GM12878 (cell line): ENCODE measurements around the gene CRX. TPM values are rescaled to one million over a fixed set of nuclear protein-coding genes. Genes with fewer than 3 reads are reported as not detected.
"Not testable (repeated sequence)": the region's sequence is repeated elsewhere in the genome, so short reads cannot be mapped to it uniquely, and the experiment has no call there.

Experiments used
- ATAC-seq: fragments of 200-7000 bp; cut with Tn5 transposase; 3 replicates; pipeline ENCODE4 v1.9.1; 2020; ENCODE audit warnings: mild to moderate bottlenecking, moderate library complexity
- BruUV-seq: library from RNA; stranded (reverse); fragments of 400-500 nt; replicated peaks from 2 replicates; lab custom pipeline; 2021; lab: Mats Ljungman, UMichigan
- CTCF ChIA-PET: fragments of 300-600 bp; sonication (Branson Sonifier 250); formaldehyde crosslinking; extraction: SDS; loops from one replicate; lab custom pipeline; 2021; ENCODE audit warnings: inconsistent platforms; lab: Yijun Ruan, JAX
- POLR2A ChIA-PET: fragments of 350-600 bp; formaldehyde crosslinking; extraction: SDS; loops from one replicate; lab custom pipeline; 2021; ENCODE audit warnings: inconsistent platforms; lab: Charles Lee
- RAD21 ChIA-PET: fragments of 300-600 bp; sonication (Branson Sonifier 250); formaldehyde crosslinking; loops from one replicate; lab custom pipeline; 2023; ENCODE audit warnings: antibody characterized with exemption; ENCODE audit not compliant: unreplicated experiment; lab: Charles Lee
- SMC1A ChIA-PET: fragments of 300-600 bp; sonication (Branson Sonifier 250); formaldehyde crosslinking; loops from one replicate; lab custom pipeline; 2023; ENCODE audit not compliant: unreplicated experiment, uncharacterized antibody; lab: Charles Lee
- DNase-seq: peaks from one replicate; pipeline ENCODE4 v3.0.0-alpha.2; 2011; ENCODE audit warnings: low read depth, low spot score
- FAIRE-seq: peaks from 3 replicates; lab custom pipeline; 2011; peaks lifted over from hg19 to GRCh38; lab: Jason Lieb, UNC
- H2AFZ ChIP-seq: 2 replicates; pipeline ENCODE4 v1.6.0; 2011; ENCODE audit warnings: low read depth, low read length, control low read depth; ENCODE audit not compliant: control insufficient read depth
- H3K27ac ChIP-seq: 2 replicates; pipeline ENCODE4 v1.5.1; 2011; ENCODE audit warnings: control low read depth; ENCODE audit not compliant: control insufficient read depth, insufficient read depth
- H3K27me3 ChIP-seq, 2 experiments: replicated peaks in 1 of 2; 2 replicates each; pipeline versions ENCODE4 v1.6.0 to v1.6.1; 2011; ENCODE audit warnings: low read length in 1 of 2; ENCODE audit not compliant: control insufficient read depth in 2 of 2, insufficient read depth in 2 of 2
- H3K36me3 ChIP-seq, 2 experiments: 2 replicates each; pipeline ENCODE4 v1.5.1; 2011; ENCODE audit warnings: low read length in 1 of 2; ENCODE audit not compliant: control insufficient read depth in 2 of 2, insufficient read depth in 2 of 2
- H3K4me1 ChIP-seq: 2 replicates; pipeline ENCODE4 v1.6.1; 2011; ENCODE audit warnings: mild to moderate bottlenecking, low read length, moderate library complexity, mixed read lengths; ENCODE audit not compliant: control insufficient read depth, insufficient read depth
- H3K4me2 ChIP-seq: 2 replicates; pipeline ENCODE4 v1.6.0; 2011; ENCODE audit warnings: control low read depth; ENCODE audit not compliant: control insufficient read depth, insufficient read depth
- H3K4me3 ChIP-seq: fragments of 200-600 bp; sonication (generic); 2 replicates; pipeline ENCODE4 v1.5.1; 2016
- H3K79me2 ChIP-seq: 2 replicates; pipeline ENCODE4 v1.6.0; 2011; ENCODE audit warnings: low read length; ENCODE audit not compliant: control insufficient read depth, insufficient read depth
- H3K9ac ChIP-seq: 2 replicates; pipeline ENCODE4 v1.8.0; 2011; ENCODE audit warnings: low read length, control low read depth, mixed read lengths; ENCODE audit not compliant: control insufficient read depth, insufficient read depth
- H3K9me3 ChIP-seq: replicated peaks from 3 replicates; pipeline ENCODE4 v1.5.1; 2011; ENCODE audit warnings: mild to moderate bottlenecking, low read length; ENCODE audit not compliant: control insufficient read depth, insufficient read depth
- H4K20me1 ChIP-seq: 2 replicates; pipeline ENCODE4 v1.6.0; 2011; ENCODE audit not compliant: control insufficient read depth, insufficient read depth
- EED ChIP-seq: sonication (generic); IDR thresholded peaks from 2 replicates; pipeline ENCODE4 v1.6.1; 2016; ENCODE audit warnings: antibody characterized with exemption, low read depth
- ESRRA ChIP-seq: IDR thresholded peaks from 2 replicates; pipeline ENCODE4 v1.6.1; 2012; ENCODE audit warnings: mild to moderate bottlenecking, low read length, improper control_type of control experiment
- POLR2AphosphoS5 ChIP-seq: IDR thresholded peaks from 2 replicates; pipeline ENCODE4 v1.6.1; 2011; ENCODE audit warnings: mild to moderate bottlenecking, low read length, inconsistent platforms
- SKIL ChIP-seq: fragments of 450-650 bp; IDR thresholded peaks from 2 replicates; pipeline ENCODE4 v1.6.1; 2017; ENCODE audit warnings: mild to moderate bottlenecking, low read depth, inconsistent platforms; ENCODE audit not compliant: poor library complexity, severe bottlenecking
- TCF7 ChIP-seq: IDR thresholded peaks from 2 replicates; pipeline ENCODE4 v1.6.1; 2014; ENCODE audit warnings: antibody characterized with exemption, borderline replicate concordance
- WGBS: methylation state at CpG from one replicate; pipeline ENCODE4 v1.1.6; 2016; ENCODE audit warnings: low lambda C conversion rate; ENCODE audit not compliant: insufficient replicate concordance, insufficient coverage; ENCODE audit errors: missing lambda C conversion rate; 5-methylcytosine and 5-hydroxymethylcytosine counted together
- in situ Hi-C: fragments of 300-500 bp; cut with MboI; formaldehyde crosslinking; loops from 9 replicates; pipeline ENCODE4 v1.14.3; 2018; ENCODE audit warnings: mixed read lengths
- intact Hi-C: fragments of 100-400 bp; cut with micrococcal nuclease; formaldehyde crosslinking; loops from one replicate; pipeline ENCODE4 v1.14.2; 2022; ENCODE audit not compliant: unreplicated experiment
- polyA plus RNA-seq, 11 experiments: library from polyadenylated mRNA; depleted of rRNA in 4 of 11; unstranded in 6 of 11; stranded (reverse) in 5 of 11; fragments of >200 nt; fragmentation: Nextera tagmentation in 4 of 11; fragmentation: Illumina TruSeq in 1 of 11; extraction: Ambion mirVana in 4 of 11; extraction: Trizol in 1 of 11; gene quantifications; 1 replicate in 1 of 11; 2 replicates in 10 of 11; pipeline versions ENCODE4 v1.2.1 to v1.2.3, GENCODE V29; 2011 to 2016; ENCODE audit warnings: inconsistent platforms in 2 of 11, missing spikeins in 2 of 11, low read depth in 1 of 11
- total RNA-seq, 4 experiments: library from RNA; depleted of rRNA in 3 of 4; stranded (reverse); fragments of >200 nt in 3 of 4; fragmentation: Illumina TruSeq in 1 of 4; extraction: Trizol in 1 of 4; gene quantifications; 2 replicates each; pipeline versions ENCODE4 v1.2.1 to v1.2.3, GENCODE V29; 2013 to 2021

CRX gene
- total and polyA plus RNA-seq, 10 of the 15 experiments (the other 5 are each of a cell fraction or from before 2014, with no cell fraction given) = not detected

- no peak for TF ChIP-seq SKIL
- TF ChIP-seq EED = no peak
- no peak for TF ChIP-seq POLR2AphosphoS5
- no peak for TF ChIP-seq ESRRA
- TF ChIP-seq TCF7 = no peak
Measured at GRCh38 chr19:47776568-47776967, 45.2 kb upstream of the CRX start (continued).

- H3K27me3 ChIP-seq, H3K9me3 ChIP-seq, POLR2A ChIA-PET, H3K4me1 ChIP-seq, H4K20me1 ChIP-seq, intact Hi-C loops, H3K27ac ChIP-seq, ATAC-seq, H3K36me3 ChIP-seq, RAD21 ChIA-PET, FAIRE-seq, H2AFZ ChIP-seq, DNase-seq, in situ Hi-C loops, SMC1A ChIA-PET: not testable (repeated sequence)
- CTCF ChIA-PET = interaction anchor here (0.6 kb wide), 1 partner anchor 493 kb away, joined by 3 read pairs; no protein-coding TSS in a partner anchor
- BruUV-seq = TSS peak; percentile 71
- H3K79me2 ChIP-seq = peaks cover 18% of the 10 kb centered on the region
- peak overlapping the region; percentile 73; the same call in 1 of the 2 replicates for H3K9ac ChIP-seq
- peak overlapping the region; percentile 94 for H3K4me3 ChIP-seq
- WGBS = 79% methylated on average over 23 of the region's 23 CpGs
- peak overlapping the region; percentile 91 for H3K4me2 ChIP-seq
Measured at GRCh38 chr19:47777245-47778048, 44.3 kb upstream of the CRX start.
